Erythroblast (primary cell): ENCODE data around the gene NUTF2.

Source experiments
- GATA1 ChIP-seq: IDR thresholded peaks from 2 replicates; pipeline ENCODE4 v1.6.1; 2011; ENCODE audit warnings: low read depth, mild to moderate bottlenecking, control low read depth, low read length, moderate library complexity
- POLR2A ChIP-seq: IDR thresholded peaks from 2 replicates; pipeline ENCODE4 v1.6.1; 2011; ENCODE audit warnings: mild to moderate bottlenecking, low read length

DNA sequence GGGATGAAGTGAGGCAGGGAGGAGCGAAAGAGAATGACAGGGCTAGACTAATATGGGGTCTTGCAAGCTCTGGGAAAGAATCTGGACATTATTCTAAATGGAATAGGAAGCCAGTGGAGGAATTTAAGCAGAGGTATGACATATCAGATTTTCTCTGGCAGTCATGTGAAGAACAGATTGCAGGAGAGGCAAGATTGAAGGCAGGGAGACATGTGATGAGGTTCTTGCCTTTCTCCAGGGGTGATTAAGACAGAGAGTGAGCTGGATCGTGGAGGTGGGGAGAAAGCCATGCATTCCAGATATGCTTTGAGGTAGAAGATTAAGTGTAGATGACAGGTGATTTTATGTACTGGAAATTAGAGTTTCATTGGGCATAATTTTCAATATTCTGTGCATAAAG is 8.9 kb upstream of the NUTF2 start:
- TF ChIP-seq POLR2A, result no peak
- no peak for TF ChIP-seq GATA1
